Measurements from ENCODE around the gene LSM14B. TPM values are rescaled to one million over a fixed set of nuclear protein-coding genes. Genes with fewer than 3 reads are reported as not detected.

LSM14B gene
- 17.6 and 20.8 TPM in 2 replicates for total RNA-seq

DNA sequence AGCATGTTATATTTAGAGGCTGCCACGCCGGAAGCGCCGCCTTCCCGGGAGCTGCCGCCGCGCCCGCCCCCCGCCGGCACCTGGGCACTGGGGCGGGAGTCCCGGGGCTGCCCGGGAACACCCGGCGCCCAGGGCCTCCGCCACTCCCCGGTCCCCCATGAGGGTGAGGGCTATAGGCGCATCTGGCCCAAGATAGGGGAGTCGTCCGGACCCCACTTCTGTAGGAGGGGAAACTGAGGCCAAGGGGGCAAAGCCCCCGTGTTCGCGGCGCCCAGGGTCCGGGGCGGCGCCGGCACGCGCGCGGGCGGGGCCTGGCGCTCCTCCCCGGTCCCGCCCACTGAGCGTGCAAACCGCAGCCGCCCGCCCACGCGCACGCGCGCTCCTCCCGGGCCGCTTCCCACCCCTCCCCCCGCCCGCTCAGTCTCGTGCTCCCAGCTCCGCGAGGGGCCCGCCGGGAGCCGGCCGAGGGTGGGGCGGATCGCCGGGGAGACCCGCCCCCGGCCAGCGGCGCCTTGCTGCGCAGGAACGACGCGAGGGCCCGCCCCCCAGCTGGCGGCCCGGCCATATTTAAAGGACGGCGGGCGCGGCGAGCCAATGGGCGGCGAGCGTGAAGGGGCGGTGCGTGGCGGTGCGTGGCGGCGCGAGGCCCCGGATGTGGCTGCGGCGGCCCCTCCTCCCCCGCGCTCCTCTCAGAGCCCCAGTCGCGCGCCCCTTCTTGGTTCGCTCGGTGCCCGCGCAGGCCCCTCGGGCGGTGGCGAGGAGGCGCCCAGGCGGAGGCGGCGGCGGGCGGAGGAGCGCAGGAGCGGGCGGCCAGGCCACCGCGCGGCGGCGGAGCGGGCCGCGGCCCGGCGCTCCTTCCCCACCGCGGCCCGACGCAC is at the start of gene LSM14B:
Gene LSM14B, plus strand, starts transcription at position 700 of the 878 bp plus-strand sequence. CDS start 192 bp downstream, outside the sequence.

GRCh38 chr20:62143081-62143956 is 21.0 kb downstream of the LSM14B start, which contains the start of the genes PSMA7 and SS18L1:
TSS of gene PSMA7 (minus strand) at chr20:62143394. CDS start at chr20:62143303, 91 bp downstream.
TSS of gene SS18L1 (plus strand) at chr20:62143769. CDS start at chr20:62143821, 52 bp downstream.

DNA sequence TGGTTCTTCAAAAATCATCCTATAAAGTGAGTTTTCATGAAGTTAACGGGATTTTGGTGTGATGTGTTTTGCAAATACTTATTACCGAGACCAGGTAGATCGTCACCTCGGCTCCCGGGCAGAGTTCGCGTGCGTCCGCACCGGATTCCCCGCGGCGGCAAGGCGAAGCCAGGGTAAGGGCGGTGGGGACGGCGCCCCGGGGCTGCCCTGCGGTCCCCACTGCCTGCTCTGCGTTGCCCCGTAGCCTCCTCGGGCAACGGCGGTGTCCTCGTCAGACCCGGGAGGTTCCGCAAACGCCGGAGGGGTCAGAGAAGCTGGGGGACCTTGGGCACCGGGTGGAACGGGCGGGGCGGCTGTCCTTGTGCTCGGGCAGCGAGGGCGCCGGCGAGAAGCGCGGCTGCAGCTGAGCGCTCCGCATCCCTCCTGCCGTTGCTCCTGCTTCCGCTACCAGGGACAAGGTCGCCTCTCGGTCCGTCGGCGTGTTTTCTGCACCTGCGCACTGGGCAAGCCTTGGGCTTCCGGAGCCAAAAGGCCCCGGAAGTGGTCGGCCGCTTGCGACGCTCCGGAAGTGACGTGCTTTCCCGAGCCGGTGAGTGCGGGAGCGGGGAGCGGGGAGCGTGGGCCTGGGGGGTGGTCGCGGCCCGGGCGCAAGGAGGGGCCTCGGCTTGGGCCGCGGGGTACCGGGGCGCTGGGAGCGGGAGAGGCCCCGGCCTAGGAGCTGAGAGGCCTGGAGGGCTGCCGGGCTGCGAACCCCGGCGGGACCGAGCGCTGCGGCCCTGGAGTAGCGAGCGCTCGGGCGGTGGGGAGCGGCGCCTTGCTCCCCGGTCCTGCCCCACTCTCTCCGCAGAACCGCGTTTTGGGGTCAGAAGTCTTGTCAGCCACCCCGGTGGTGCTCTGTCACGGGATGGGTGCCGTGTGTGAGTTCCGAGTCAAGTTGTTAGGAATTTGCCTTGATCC is 60.5 kb downstream of the LSM14B start, which contains the start of gene MTG2:
Gene MTG2, plus strand, starts transcription at position 560 of the 957 bp plus-strand sequence. CDS start 10,393 bp downstream, outside the sequence.

Other genes with a start within 250 kb of the LSM14B start
- gene TAF4, start 56.6 kb upstream of the LSM14B start, total RNA-seq: 4.1 and 5.4 TPM in 2 replicates
- gene PSMA7, start 20.9 kb downstream of the LSM14B start, total RNA-seq: 409 and 607 TPM in 2 replicates
- 8.5 and 11.2 TPM in 2 replicates for gene SS18L1, start 21.3 kb downstream of the LSM14B start, total RNA-seq
- 23.6 and 33.9 TPM in 2 replicates for gene MTG2, start 60.6 kb downstream of the LSM14B start, total RNA-seq
- gene HRH3, start 97.8 kb downstream of the LSM14B start, total RNA-seq: not detected in 2 replicates
- gene OSBPL2, start 116.0 kb downstream of the LSM14B start, total RNA-seq: 22.7 and 25.1 TPM in 2 replicates
- gene ADRM1, start 180.5 kb downstream of the LSM14B start, total RNA-seq: 193 and 288 TPM in 2 replicates
- 96.3 and 136 TPM in 2 replicates for gene LAMA5, start 244.8 kb downstream of the LSM14B start, total RNA-seq

Data from hair follicular keratinocyte (primary cell).